Right lobe of liver (tissue), 6 donors: ENCODE measurements around the gene NAGS. TPM values are rescaled to one million over a fixed set of nuclear protein-coding genes. Genes with fewer than 3 reads are reported as not detected.
A peak's percentile ranks its signal among the peaks of the same experiment; 100 is the strongest.
"Not testable (repeated sequence)": the region's sequence is repeated elsewhere in the genome, so short reads cannot be mapped to it uniquely, and the experiment has no call there.

Source experiments
- ATAC-seq, 4 donors: fragments of 200-7000 bp; cut with Tn5 transposase; one replicate each; pipeline ENCODE4 v1.9.1; 2020; ENCODE audit warnings: mild to moderate bottlenecking in 4 of 4, moderate library complexity in 4 of 4
- DNase-seq, 3 donors: peaks; one replicate each; pipeline ENCODE4 v3.0.0-alpha.2; 2020
- H3K27ac ChIP-seq, 3 donors: fragments of 200-600 bp; one replicate each; pipeline ENCODE4 v1.8.0; 2022
- H3K27me3 ChIP-seq, 2 donors: fragments of 200-600 bp; one replicate each; pipeline ENCODE4 v1.8.0; 2022
- H3K36me3 ChIP-seq, 4 donors: fragments of 200-600 bp; sonication (generic) in 1 of 4; one replicate each; pipeline versions ENCODE4 v1.5.1 to v1.8.0; 2017 to 2022; ENCODE audit warnings: control low read depth in 1 of 4
- H3K4me1 ChIP-seq, 4 donors: fragments of 200-600 bp; sonication (generic) in 1 of 4; one replicate each; pipeline versions ENCODE4 v1.5.1 to v1.8.0; 2017 to 2022; ENCODE audit warnings: control low read depth in 1 of 4
- H3K4me3 ChIP-seq, 3 donors: fragments of 200-600 bp; one replicate each; pipeline ENCODE4 v1.8.0; 2022
- H3K9me3 ChIP-seq, 4 donors: fragments of 200-600 bp; sonication (generic) in 1 of 4; one replicate each; pipeline versions ENCODE4 v1.5.1 to v1.8.0; 2017 to 2022; ENCODE audit warnings: control low read depth in 1 of 4
- POLR2A ChIP-seq: fragments of 450-650 bp; IDR thresholded peaks from one replicate; pipeline ENCODE4 v1.6.1; 2017; ENCODE audit warnings: antibody characterized with exemption, mild to moderate bottlenecking
- WGBS: methylation state at CpG from one replicate; pipeline ENCODE4 v1.1.6; 2018; ENCODE audit warnings: low coverage, low lambda C conversion rate; ENCODE audit not compliant: insufficient coverage; ENCODE audit errors: missing lambda C conversion rate; 5-methylcytosine and 5-hydroxymethylcytosine counted together
- intact Hi-C, 2 donors: fragments of 100-400 bp; cut with DNase I; formaldehyde crosslinking; loops; one replicate each; pipeline versions ENCODE4 v1.11.2 to v1.14.1; 2022
- total RNA-seq, 6 experiments: library from RNA; depleted of rRNA in 2 of 6; stranded (reverse); fragments of >200 nt in 2 of 6; fragmentation: NEBNext Ultra II Directional in 3 of 6; extraction: Animal tissue kit (Norgen Biotek cat#: 25700) in 3 of 6; gene quantifications; one replicate each; pipeline versions ENCODE4 v1.1.0 to v1.2.4, GENCODE V29; 2016 to 2023
- TF ChIP-seq, protein P1 (sequence below), 4 donors: fragments of 200-600 bp in 3 of 4; fragments of 450-650 bp in 1 of 4; IDR thresholded peaks; one replicate each; pipeline versions ENCODE4 v1.5.1 to v1.8.0; 2016 to 2022; ENCODE audit warnings: antibody characterized with exemption in 4 of 4, mild to moderate bottlenecking in 2 of 4
- donor health status: DM: no; HTN: yes; CAD: no.
- donor health status: DM: no; HTN: no; CAD: no.
- donor health status: DM: no; HTN: no; CAD: no.
- donor health status: DM: no; HTN: yes; CAD: no.
- donor health status: DM: no; HTN: yes; CAD: no.

The NAGS gene
- total RNA-seq, 6 experiments from 2014 or later: 12.1 to 56.2 (median 45.6) TPM

DNA sequence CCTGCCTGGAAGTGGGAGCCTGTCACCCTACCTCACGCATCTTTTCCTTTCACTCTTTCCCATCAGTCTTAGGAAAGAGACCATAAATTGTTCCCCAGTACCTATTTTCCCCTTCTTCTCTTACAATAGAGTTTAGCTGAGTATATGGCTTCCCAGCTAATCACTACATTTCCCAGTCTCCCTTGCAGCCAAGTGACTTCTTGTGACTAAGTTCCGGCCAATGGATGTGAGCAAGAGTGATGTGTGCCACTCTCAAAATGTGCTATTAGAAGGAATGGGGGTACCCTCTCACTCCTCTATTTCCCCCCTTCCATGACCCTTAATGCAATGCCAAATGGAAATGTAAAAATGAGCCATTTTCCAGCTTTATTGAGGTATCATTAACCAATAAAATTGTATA lies 42.5 kb upstream of the NAGS start:
- H3K27ac ChIP-seq: no peak overlapping the region
- intact Hi-C loops: no loop called here
- TF ChIP-seq POLR2A: no peak
- TF ChIP-seq, protein P1, sequence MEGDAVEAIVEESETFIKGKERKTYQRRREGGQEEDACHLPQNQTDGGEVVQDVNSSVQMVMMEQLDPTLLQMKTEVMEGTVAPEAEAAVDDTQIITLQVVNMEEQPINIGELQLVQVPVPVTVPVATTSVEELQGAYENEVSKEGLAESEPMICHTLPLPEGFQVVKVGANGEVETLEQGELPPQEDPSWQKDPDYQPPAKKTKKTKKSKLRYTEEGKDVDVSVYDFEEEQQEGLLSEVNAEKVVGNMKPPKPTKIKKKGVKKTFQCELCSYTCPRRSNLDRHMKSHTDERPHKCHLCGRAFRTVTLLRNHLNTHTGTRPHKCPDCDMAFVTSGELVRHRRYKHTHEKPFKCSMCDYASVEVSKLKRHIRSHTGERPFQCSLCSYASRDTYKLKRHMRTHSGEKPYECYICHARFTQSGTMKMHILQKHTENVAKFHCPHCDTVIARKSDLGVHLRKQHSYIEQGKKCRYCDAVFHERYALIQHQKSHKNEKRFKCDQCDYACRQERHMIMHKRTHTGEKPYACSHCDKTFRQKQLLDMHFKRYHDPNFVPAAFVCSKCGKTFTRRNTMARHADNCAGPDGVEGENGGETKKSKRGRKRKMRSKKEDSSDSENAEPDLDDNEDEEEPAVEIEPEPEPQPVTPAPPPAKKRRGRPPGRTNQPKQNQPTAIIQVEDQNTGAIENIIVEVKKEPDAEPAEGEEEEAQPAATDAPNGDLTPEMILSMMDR (IDR thresholded peaks at IDR 0.05): no peak
- no peaks in the 10 kb centered on the region for H3K4me1 ChIP-seq
- WGBS: 88% methylated on average over 2 of the region's 2 CpGs
- no peaks in the 10 kb centered on the region for H3K9me3 ChIP-seq
- no peak for DNase-seq
- no peaks in the 10 kb centered on the region for H3K27me3 ChIP-seq
- no peaks in the 10 kb centered on the region for H3K36me3 ChIP-seq
- H3K4me3 ChIP-seq: no peak overlapping the region
- ATAC-seq: no peak

DNA sequence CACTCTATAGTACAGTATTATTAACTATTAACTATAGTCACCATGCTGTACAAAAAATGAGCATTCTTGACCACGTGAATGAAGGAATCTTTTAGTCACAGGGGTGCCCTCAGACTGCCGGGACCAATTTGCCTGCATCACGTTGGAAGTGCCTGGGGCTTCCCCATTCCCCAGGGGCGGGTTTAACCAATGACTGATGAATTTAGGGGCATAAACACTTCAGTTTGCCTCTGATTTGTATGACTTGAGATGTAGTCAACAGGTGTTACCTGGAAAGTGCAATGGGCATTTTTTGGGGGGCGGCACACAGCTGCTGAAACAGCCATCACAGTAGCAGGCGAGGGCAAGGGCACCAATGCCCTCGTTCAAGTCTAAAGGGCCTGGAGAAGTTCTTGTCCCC lies 41.9 kb upstream of the NAGS start:
- Histone ChIP-seq H3K4me1 (no peaks in the 10 kb centered on the region), H3K27ac (no peak overlapping the region), H3K36me3 (no peaks in the 10 kb centered on the region), H3K4me3 (no peak overlapping the region), H3K27me3 (no peaks in the 10 kb centered on the region), H3K9me3 (no peaks in the 10 kb centered on the region)
- no peak for DNase-seq
- ATAC-seq: no peak
- WGBS: 59% methylated on average over 5 of the region's 7 CpGs
- no peak for TF ChIP-seq POLR2A
- TF ChIP-seq, protein P1 (IDR thresholded peaks at IDR 0.05): no peak
- intact Hi-C loops: no loop called here

DNA sequence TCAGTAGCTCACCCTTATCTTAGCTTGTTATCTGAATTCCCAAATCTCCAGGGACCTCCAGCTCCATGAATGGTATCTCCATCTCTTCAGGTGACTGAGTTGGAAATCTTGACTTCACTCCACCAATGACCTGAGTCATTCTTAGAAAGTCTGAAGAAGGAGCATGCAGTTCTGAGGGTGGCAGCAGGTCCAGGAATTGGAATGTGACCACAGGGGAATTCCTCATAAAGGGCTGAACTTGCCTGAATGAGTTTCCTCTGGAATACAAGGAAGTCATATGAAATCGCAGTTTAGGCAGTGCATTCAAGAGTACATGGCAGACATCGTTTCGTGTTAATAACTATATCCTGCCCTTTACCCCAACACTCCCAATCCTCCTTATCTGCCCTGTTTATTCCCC lies 38.1 kb upstream of the NAGS start:
- H3K4me1 ChIP-seq: no peaks in the 10 kb centered on the region
- no peak for TF ChIP-seq POLR2A
- TF ChIP-seq, protein P1 (IDR thresholded peaks at IDR 0.05): no peak
- H3K36me3 ChIP-seq: no peaks in the 10 kb centered on the region
- DNase-seq: no peak
- no peaks in the 10 kb centered on the region for H3K27me3 ChIP-seq
- no peak overlapping the region for H3K4me3 ChIP-seq
- no peak overlapping the region for H3K27ac ChIP-seq
- intact Hi-C loops: no loop called here
- no peaks in the 10 kb centered on the region for H3K9me3 ChIP-seq
- 63% methylated on average over 3 of the region's 3 CpGs for WGBS
- no peak for ATAC-seq

DNA sequence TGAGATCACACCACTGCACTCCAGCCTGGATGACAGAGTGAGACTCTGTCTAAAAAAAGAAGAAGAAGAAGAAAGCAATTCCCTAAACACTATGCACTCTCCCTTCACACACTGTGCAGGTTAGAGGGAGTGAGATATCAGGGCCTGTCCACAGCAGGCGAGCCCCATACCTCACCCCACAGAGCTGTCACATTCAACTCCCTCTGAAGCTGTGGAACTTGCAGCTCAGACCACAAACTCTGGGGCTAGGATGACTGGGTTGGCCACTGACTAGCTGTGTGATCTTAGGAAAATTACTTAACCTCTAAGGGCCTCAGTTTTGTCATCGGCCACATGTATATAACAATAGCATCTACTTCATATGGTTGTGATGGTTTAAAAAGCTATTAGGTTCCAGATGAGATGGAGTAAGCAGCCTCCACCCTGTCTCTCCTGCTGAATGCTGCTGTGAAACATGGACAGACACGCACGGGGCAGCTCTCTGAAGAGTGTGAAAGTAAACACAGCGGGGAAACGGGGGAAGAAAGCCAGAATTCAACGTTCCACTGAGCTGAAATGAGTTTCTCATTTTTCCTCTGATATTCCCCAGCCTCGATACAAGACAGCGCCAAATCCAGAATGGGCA lies 37.1 kb upstream of the NAGS start:
- no peak for TF ChIP-seq POLR2A
- TF ChIP-seq, protein P1 (IDR thresholded peaks at IDR 0.05): no peak
- no peak overlapping the region for H3K27ac ChIP-seq
- no peaks in the 10 kb centered on the region for H3K27me3 ChIP-seq
- no peaks in the 10 kb centered on the region for H3K4me1 ChIP-seq
- H3K9me3 ChIP-seq: no peaks in the 10 kb centered on the region
- ATAC-seq (no peak), DNase-seq (no peak)
- H3K4me3 ChIP-seq: no peak overlapping the region
- no peaks in the 10 kb centered on the region for H3K36me3 ChIP-seq
- WGBS: 53% methylated on average over 8 of the region's 9 CpGs
- intact Hi-C loops: no loop called here

DNA sequence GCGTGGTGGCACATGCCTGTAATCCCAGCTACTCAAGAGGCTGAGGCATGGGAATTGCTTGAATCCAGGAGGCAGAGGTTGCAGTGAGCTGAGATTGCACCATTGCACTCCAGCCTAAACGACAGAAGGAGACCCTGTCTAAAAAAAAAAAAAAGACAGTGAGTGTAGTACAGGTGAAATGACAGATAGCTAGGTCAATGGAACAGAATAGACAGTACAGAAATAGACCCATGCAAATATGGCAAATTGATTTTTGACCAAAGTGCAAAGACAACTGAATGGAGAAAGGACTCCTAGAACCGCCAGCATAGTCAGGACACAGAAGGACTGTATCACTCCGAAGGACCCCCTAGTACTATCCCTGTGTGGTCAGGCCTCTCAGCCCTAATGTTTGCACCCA lies 34.1 kb upstream of the NAGS start:
- intact Hi-C loops: no loop called here
- ATAC-seq: peak in 3 of 4 donors; percentile 52
- no peaks in the 10 kb centered on the region for H3K9me3 ChIP-seq

DNA sequence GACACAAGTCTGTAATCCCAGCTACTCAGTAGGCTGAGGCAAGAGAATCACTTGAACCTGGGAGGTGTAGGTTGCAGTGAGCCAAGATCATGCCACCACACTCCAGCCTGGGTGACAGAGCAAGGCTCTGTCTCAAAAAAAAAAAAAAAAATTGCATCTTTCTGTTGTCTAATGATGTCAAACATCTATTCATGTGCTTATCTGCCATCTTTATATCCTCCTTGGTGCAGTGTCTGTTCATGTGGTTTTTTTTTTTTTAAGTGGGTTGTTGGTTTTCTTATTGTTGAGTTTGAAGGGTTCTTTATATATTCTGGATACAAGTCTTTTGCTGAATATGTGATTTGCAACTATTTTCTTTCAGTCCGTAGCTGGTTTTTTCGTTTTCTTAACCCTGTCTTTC lies 33.0 kb upstream of the NAGS start:
- H3K27ac ChIP-seq, ATAC-seq, H3K36me3 ChIP-seq, H3K4me1 ChIP-seq, DNase-seq, H3K27me3 ChIP-seq, H3K4me3 ChIP-seq, H3K9me3 ChIP-seq, intact Hi-C loops: not testable (repeated sequence)
- 33% methylated on average over 2 of the region's 2 CpGs for WGBS

More for the DNA sequence above, 34.1 kb upstream of the NAGS start:
- H3K4me1 ChIP-seq: no peaks in the 10 kb centered on the region
- H3K27me3 ChIP-seq: no peaks in the 10 kb centered on the region
- H3K36me3 ChIP-seq: no peaks in the 10 kb centered on the region
- DNase-seq: no peak
- WGBS: 29% methylated on average over 2 of the region's 4 CpGs
- TF ChIP-seq POLR2A: no peak
- TF ChIP-seq, protein P1 (IDR thresholded peaks at IDR 0.05): no peak
- no peak overlapping the region for H3K27ac ChIP-seq
- no peak overlapping the region for H3K4me3 ChIP-seq

DNA sequence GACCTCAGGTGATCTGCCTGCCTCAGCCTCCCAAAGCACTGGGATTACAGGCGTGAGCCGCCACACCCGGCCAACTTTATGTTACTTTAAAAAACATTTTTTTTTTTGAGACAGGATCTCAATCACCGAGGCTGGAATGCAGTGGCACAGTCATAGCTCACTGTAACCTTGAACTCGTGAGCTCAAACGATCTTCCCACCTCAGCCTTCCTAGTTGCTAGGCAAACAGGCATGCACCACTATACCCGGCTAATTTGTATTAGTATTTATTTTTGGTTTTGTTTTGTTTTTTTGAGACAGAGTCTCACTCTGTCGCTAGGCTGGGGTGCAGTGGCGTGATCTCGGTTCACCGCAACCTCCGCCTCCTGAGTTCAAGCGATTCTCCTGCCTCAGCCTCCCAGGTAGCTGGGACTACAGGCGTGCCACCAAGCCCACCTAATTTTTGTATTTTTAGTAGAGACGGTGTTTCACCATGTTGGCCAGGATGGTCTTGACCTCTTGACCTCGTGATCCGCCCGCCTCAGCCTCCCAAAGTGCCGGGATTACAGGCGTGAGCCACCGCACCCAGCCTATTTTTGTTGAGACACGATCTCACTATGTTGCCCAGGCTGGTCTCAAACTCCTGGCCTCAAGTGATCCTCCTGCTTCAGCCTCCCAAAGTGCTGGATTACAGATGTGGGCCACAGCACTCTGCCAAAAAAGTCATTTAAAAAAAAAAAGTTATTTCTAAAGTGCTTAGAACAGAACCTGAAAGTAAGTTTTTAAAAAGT lies 31.8 kb upstream of the NAGS start:
- H3K4me1 ChIP-seq, H3K36me3 ChIP-seq, H3K27ac ChIP-seq, DNase-seq, ATAC-seq, H3K4me3 ChIP-seq, H3K27me3 ChIP-seq, H3K9me3 ChIP-seq, intact Hi-C loops: not testable (repeated sequence)
- 74% methylated on average over 11 of the region's 22 CpGs for WGBS
